Keratinocyte (primary cell): ENCODE data around the gene FLII. TPM values are rescaled to one million over a fixed set of nuclear protein-coding genes. Genes with fewer than 3 reads are reported as not detected.
"Not testable (repeated sequence)": the region's sequence is repeated elsewhere in the genome, so short reads cannot be mapped to it uniquely, and the experiment has no call there.

Experiments used
- DNase-seq: peaks from one replicate; pipeline ENCODE4 v3.0.0-alpha.2; 2011; ENCODE audit warnings: low read depth, missing footprints, low spot score
- FAIRE-seq: peaks from 2 replicates; lab custom pipeline; 2011; peaks lifted over from hg19 to GRCh38; lab: Jason Lieb, UNC
- H2AFZ ChIP-seq: 2 replicates; pipeline ENCODE4 v1.6.0; 2012; ENCODE audit warnings: low read length, control low read depth, inconsistent platforms; ENCODE audit not compliant: control insufficient read depth
- H3K27ac ChIP-seq: 2 replicates; pipeline ENCODE4 v1.5.1; 2011; ENCODE audit warnings: low read length; ENCODE audit not compliant: control insufficient read depth, insufficient read depth
- H3K27me3 ChIP-seq: 3 replicates; pipeline ENCODE4 v1.6.0; 2011; ENCODE audit warnings: low read length; ENCODE audit not compliant: control insufficient read depth, insufficient read depth; ENCODE audit errors: extremely low read depth
- H3K36me3 ChIP-seq, 2 experiments: 2 replicates in 1 of 2; 3 replicates in 1 of 2; pipeline ENCODE4 v1.5.1; 2011; ENCODE audit warnings: low read length in 2 of 2, mild to moderate bottlenecking in 1 of 2; ENCODE audit not compliant: control insufficient read depth in 2 of 2, insufficient read depth in 2 of 2; ENCODE audit errors: extremely low read depth in 1 of 2
- H3K4me1 ChIP-seq: 3 replicates; pipeline ENCODE4 v1.5.1; 2011; ENCODE audit warnings: low read length; ENCODE audit not compliant: control insufficient read depth, insufficient read depth; ENCODE audit errors: extremely low read depth
- H3K4me2 ChIP-seq: 3 replicates; pipeline ENCODE4 v1.6.0; 2011; ENCODE audit warnings: low read depth, low read length; ENCODE audit not compliant: control insufficient read depth, insufficient read depth; ENCODE audit errors: extremely low read depth
- H3K4me3 ChIP-seq, 3 experiments: fragments of 200-600 bp in 1 of 3; sonication (generic) in 1 of 3; 2 replicates in 2 of 3; 3 replicates in 1 of 3; pipeline ENCODE4 v1.5.1; 2011 to 2016; ENCODE audit warnings: low read length in 3 of 3, mild to moderate bottlenecking in 3 of 3, control low read depth in 2 of 3, inconsistent platforms in 1 of 3, low read depth in 1 of 3, mixed read lengths in 1 of 3, mixed run types in 1 of 3, moderate library complexity in 1 of 3; ENCODE audit not compliant: control insufficient read depth in 2 of 3, insufficient read depth in 2 of 3; ENCODE audit errors: extremely low read depth in 1 of 3
- H3K79me2 ChIP-seq: 2 replicates; pipeline ENCODE4 v1.6.0; 2012; ENCODE audit warnings: low read length; ENCODE audit not compliant: control insufficient read depth, insufficient read depth
- H3K9ac ChIP-seq: 3 replicates; pipeline ENCODE4 v1.6.0; 2011; ENCODE audit warnings: low read length; ENCODE audit not compliant: control insufficient read depth, insufficient read depth; ENCODE audit errors: extremely low read depth
- H3K9me1 ChIP-seq: 3 replicates; pipeline ENCODE4 v1.6.0; 2011; ENCODE audit warnings: low read length; ENCODE audit not compliant: control insufficient read depth, insufficient read depth; ENCODE audit errors: extremely low read depth
- H3K9me3 ChIP-seq: 2 replicates; pipeline ENCODE4 v1.5.1; 2012; ENCODE audit warnings: low read depth, low read length; ENCODE audit not compliant: control insufficient read depth
- H4K20me1 ChIP-seq: 3 replicates; pipeline ENCODE4 v1.6.0; 2011; ENCODE audit warnings: low read length; ENCODE audit not compliant: control insufficient read depth, insufficient read depth; ENCODE audit errors: extremely low read depth
- EZH2 ChIP-seq: IDR thresholded peaks from one replicate; pipeline ENCODE4 v1.6.1; 2012; ENCODE audit warnings: inconsistent platforms, mild to moderate bottlenecking, low read length, moderate library complexity
- dilution Hi-C: fragments of 300-500 bp; cut with MboI; formaldehyde crosslinking; loops from one replicate; pipeline ENCODE4 v1.7.0; 2020; ENCODE audit warnings: low sequenced_read_pairs; ENCODE audit not compliant: extremely low pct_ligation_motif_present
- polyA minus RNA-seq, 3 experiments: library from RNA; depleted of rRNA, polyadenylated mRNA; stranded (reverse); fragments of >200 nt; gene quantifications; 1 replicate in 1 of 3; 2 replicates in 1 of 3; 3 replicates in 1 of 3; pipeline ENCODE4 v1.2.3, GENCODE V29; 2011
- polyA plus RNA-seq, 5 experiments: library from polyadenylated mRNA; depleted of rRNA in 3 of 5; stranded (reverse) in 3 of 5; stranded (forward) in 1 of 5; unstranded in 1 of 5; fragments of >200 nt; gene quantifications; 1 replicate in 1 of 5; 2 replicates in 3 of 5; 3 replicates in 1 of 5; pipeline versions ENCODE4 v1.2.1 to v1.2.3, GENCODE V29; 2011 to 2012; ENCODE audit warnings: missing spikeins in 2 of 5, low read depth in 1 of 5, low replicate concordance in 1 of 5
- TF ChIP-seq, protein P1 (sequence below), 3 experiments: IDR thresholded peaks in 1 of 3; conservative IDR thresholded peaks in 1 of 3; optimal IDR thresholded peaks in 1 of 3; 2 replicates in 2 of 3; 3 replicates in 1 of 3; pipeline versions ENCODE3 to v1.5.1; 2011; ENCODE audit warnings: low read length in 3 of 3, mild to moderate bottlenecking in 3 of 3, moderate library complexity in 2 of 3, control low read depth in 1 of 3, inconsistent platforms in 1 of 3; ENCODE audit not compliant: insufficient read depth in 2 of 3; ENCODE audit errors: extremely low read depth in 1 of 3

FLII gene
- 376 to 509 TPM (median 404 TPM) in 3 replicates for polyA plus RNA-seq
- 190 TPM for polyA plus RNA-seq (2011; ENCODE audit: low read depth)
- polyA plus RNA-seq (2011; cell fraction: cytosol; rRNA removed) = 385 and 410 TPM in 2 replicates
- 632 and 753 TPM in 2 replicates for polyA plus RNA-seq (2011; cell fraction: nucleus; rRNA removed)
- 196 and 509 TPM in 2 replicates for polyA plus RNA-seq (2012; ENCODE audit: low replicate concordance)
- 589 to 1,561 TPM (median 721 TPM) in 3 replicates for polyA minus RNA-seq
- 529 TPM for polyA minus RNA-seq (2011; cell fraction: cytosol; rRNA and poly(A)+ RNA removed)
- polyA minus RNA-seq (2011; cell fraction: nucleus; rRNA and poly(A)+ RNA removed) = 248 and 269 TPM in 2 replicates

DNA sequence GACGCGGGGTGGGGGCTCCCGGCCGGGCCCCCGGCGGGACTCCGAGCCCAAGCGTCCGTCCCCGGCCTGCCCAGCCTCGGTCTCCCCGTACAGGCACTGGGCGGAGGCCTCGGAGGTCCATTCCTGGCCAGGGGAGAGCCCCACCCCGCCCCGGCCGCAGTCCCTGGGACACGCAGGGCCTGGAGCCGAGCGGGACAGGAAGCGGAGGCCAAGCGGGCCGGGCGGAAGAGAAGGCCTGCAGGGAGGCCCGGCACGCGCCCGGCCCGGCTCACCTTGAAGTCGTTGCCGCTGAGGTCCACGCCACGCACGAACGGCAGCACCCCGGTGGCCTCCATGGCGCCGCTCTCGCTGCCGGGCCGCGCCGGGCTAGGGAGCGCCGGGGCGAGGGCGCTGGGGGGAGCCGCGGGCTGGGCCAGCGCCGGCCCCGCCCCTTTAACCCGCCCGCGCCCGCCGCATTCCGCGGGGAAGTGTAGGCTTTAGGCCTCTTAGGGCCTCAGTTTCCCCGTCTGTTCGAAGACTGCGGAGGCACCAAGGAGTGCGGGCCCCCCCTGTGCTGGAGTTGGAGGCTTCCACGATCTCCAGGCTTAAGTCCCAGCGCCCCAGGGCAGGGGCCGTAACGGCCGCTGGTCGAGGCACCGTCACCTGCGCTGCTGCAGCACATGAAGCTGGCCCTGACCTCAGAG is at the start of gene FLII:
TSS of gene FLII (minus strand) at position 383 of the 683 bp plus-strand sequence. CDS start at position 335, 48 bp downstream.
- Histone ChIP-seq H3K27me3 (no peaks in the 10 kb centered on the region), H3K9ac (peak within 1 kb of the TSS; percentile 93), H3K4me3 (peak within 1 kb of the TSS; percentile 77 to 84 (median 81)), H4K20me1 (peaks cover 12% of the 10 kb centered on the region), H3K9me3 (no peaks in the 10 kb centered on the region), H3K4me2 (peak within 1 kb of the TSS; percentile 99), H3K36me3 (peaks cover 33 to 38% of the 10 kb centered on the region in 2 experiments), H3K27ac (peak within 1 kb of the TSS; percentile 92), H3K9me1 (peaks cover 7% of the 10 kb centered on the region), H3K4me1 (peaks cover 33% of the 10 kb centered on the region), H2AFZ (peak within 1 kb of the TSS; percentile 63), H3K79me2 (peaks cover 62% of the 10 kb centered on the region)
- FAIRE-seq = no peak
- DNase-seq = no peak
- dilution Hi-C loops = no loop called here
- TF ChIP-seq EZH2 = no peak
- TF ChIP-seq, protein P1, sequence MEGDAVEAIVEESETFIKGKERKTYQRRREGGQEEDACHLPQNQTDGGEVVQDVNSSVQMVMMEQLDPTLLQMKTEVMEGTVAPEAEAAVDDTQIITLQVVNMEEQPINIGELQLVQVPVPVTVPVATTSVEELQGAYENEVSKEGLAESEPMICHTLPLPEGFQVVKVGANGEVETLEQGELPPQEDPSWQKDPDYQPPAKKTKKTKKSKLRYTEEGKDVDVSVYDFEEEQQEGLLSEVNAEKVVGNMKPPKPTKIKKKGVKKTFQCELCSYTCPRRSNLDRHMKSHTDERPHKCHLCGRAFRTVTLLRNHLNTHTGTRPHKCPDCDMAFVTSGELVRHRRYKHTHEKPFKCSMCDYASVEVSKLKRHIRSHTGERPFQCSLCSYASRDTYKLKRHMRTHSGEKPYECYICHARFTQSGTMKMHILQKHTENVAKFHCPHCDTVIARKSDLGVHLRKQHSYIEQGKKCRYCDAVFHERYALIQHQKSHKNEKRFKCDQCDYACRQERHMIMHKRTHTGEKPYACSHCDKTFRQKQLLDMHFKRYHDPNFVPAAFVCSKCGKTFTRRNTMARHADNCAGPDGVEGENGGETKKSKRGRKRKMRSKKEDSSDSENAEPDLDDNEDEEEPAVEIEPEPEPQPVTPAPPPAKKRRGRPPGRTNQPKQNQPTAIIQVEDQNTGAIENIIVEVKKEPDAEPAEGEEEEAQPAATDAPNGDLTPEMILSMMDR (optimal IDR thresholded peaks at IDR 0.05 in 1 of 3, IDR thresholded peaks at IDR 0.05 in 1 of 3, conservative IDR thresholded peaks at IDR 0.05 in 1 of 3; ENCODE audit: extremely low read depth in 1 of 3, insufficient read depth in 2 of 3, low read length in 3 of 3) = no peak

DNA sequence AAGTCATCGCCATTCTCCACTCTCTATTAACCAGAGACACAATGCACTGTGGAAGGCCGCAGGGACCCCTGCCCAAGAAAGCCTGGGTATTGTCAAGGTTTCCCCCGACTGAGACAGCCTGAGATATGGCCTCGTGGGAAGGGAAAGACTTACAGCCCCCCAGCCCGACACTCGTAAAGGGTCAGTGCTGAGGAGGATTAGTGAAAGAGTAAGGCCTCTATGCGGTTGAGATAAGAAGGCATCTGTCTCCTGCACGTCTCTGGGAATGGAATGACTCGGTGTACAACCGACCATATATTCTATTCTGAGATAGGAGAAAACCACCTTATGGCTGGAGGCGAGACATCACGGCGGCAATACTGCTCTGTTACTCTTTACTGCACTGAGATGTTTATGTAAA is 44.7 kb upstream of the FLII start:
- H3K36me3 ChIP-seq = peaks cover 22 to 30% of the 10 kb centered on the region in 2 experiments
- H3K4me2 ChIP-seq, H4K20me1 ChIP-seq, H3K9me3 ChIP-seq, H3K27me3 ChIP-seq, H3K9ac ChIP-seq, DNase-seq, H3K9me1 ChIP-seq, H3K27ac ChIP-seq, H3K4me3 ChIP-seq, H2AFZ ChIP-seq, H3K79me2 ChIP-seq, FAIRE-seq, dilution Hi-C loops, H3K4me1 ChIP-seq: not testable (repeated sequence)
